Ovary (tissue), 3 donors: ENCODE results near the gene TECPR2.

Source experiments
- EP300 ChIP-seq: sonication (generic); formaldehyde crosslinking; IDR thresholded peaks from one replicate; pipeline ENCODE4 v1.6.1; 2017; ENCODE audit warnings: antibody characterized with exemption
- POLR2A ChIP-seq: fragments of 450-650 bp; IDR thresholded peaks from one replicate; pipeline ENCODE4 v1.6.1; 2017; ENCODE audit warnings: antibody characterized with exemption, mild to moderate bottlenecking, moderate library complexity
- TF ChIP-seq, protein P1 (sequence below), 3 donors: fragments of 450-650 bp in 2 of 3; fragments of 200-600 bp in 1 of 3; IDR thresholded peaks; one replicate each; pipeline versions ENCODE4 v1.5.1 to v1.8.0; 2016 to 2022; ENCODE audit warnings: antibody characterized with exemption in 3 of 3, mild to moderate bottlenecking in 1 of 3
- donor health status: DM: no; HTN: no; CAD: no.

DNA sequence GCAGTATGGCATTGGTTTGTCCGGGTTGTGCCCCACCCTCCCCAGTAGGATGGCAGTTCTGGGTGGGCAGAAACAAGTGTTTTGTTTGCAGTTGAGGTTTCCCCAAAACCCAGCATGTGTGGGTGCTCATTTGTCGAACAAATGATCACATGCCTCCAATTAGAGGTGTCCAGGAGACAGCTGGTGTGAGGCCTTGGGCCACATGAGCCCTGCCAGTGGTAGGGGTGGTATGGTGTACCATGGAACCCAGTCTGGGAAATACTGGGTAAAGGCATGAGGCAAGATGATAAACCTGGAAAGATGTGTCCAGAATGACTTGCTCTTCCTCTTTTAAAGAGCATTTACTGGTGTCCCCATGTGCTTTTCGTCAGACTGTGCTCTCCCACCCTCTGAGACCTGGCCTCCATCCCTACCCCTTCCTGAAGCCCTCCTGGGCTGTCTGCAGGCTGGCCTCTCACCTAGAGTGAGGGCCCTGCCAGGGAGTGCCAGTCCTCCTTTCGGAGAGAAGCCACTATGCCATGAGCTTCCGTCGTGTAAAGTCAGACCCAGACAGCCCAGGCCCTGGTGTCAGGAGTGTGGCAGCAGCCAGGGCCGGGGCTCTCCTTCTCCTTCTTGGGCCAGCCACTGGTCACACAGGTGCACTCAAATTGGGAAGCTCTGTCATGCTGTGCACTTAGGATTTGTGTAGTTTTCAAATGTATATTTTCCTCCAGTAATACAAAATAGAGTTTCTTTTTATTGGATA lies 129.2 kb downstream of the TECPR2 start:
- TF ChIP-seq, protein P1, sequence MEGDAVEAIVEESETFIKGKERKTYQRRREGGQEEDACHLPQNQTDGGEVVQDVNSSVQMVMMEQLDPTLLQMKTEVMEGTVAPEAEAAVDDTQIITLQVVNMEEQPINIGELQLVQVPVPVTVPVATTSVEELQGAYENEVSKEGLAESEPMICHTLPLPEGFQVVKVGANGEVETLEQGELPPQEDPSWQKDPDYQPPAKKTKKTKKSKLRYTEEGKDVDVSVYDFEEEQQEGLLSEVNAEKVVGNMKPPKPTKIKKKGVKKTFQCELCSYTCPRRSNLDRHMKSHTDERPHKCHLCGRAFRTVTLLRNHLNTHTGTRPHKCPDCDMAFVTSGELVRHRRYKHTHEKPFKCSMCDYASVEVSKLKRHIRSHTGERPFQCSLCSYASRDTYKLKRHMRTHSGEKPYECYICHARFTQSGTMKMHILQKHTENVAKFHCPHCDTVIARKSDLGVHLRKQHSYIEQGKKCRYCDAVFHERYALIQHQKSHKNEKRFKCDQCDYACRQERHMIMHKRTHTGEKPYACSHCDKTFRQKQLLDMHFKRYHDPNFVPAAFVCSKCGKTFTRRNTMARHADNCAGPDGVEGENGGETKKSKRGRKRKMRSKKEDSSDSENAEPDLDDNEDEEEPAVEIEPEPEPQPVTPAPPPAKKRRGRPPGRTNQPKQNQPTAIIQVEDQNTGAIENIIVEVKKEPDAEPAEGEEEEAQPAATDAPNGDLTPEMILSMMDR (IDR thresholded peaks at IDR 0.05) = no peak
- TF ChIP-seq POLR2A (no peak), EP300 (no peak)
